OCI-LY1 (cell line): ENCODE data around the gene GXYLT1.

Experiments
- CTCF ChIP-seq: fragments of 200-600 bp; sonication (generic), shearing (Covaris generic); IDR thresholded peaks from 2 replicates; pipeline ENCODE4 v1.5.1; 2017; ENCODE audit warnings: mild to moderate bottlenecking, antibody characterized with exemption, low read length, moderate library complexity, mixed read lengths
- EZH2 ChIP-seq: fragments of 200-600 bp; sonication (generic), shearing (Covaris generic); IDR thresholded peaks from 2 replicates; pipeline ENCODE4 v1.8.0; 2017; ENCODE audit warnings: borderline replicate concordance, mixed run types, mild to moderate bottlenecking, antibody characterized with exemption, low read length, moderate library complexity, mixed read lengths

- TF ChIP-seq CTCF (no peak), EZH2 (no peak)
Measured at GRCh38 chr12:42144408-42145196, at the start of gene GXYLT1.
